HepG2 (cell line): ENCODE results near the gene SFMBT1. TPM values are rescaled to one million over a fixed set of nuclear protein-coding genes. Genes with fewer than 3 reads are reported as not detected.

Experiments
- ATAC-seq: fragments of 200-7000 bp; cut with Tn5 transposase; 3 replicates; pipeline ENCODE4 v1.9.1; 2020; ENCODE audit warnings: mild to moderate bottlenecking, moderate library complexity
- BruUV-seq: library from RNA; stranded (reverse); fragments of 400-500 nt; replicated peaks from 2 replicates; lab custom pipeline; 2021; lab: Mats Ljungman, UMichigan
- CTCF ChIA-PET: fragments of 300-600 bp; formaldehyde crosslinking; extraction: SDS; loops from one replicate; lab custom pipeline; 2021; ENCODE audit warnings: low total read pairs, inconsistent platforms, low intra/inter-chr PET ratio; lab: Yijun Ruan, JAX
- POLR2A ChIA-PET: fragments of 350-600 bp; sonication (Branson Sonifier 250); formaldehyde crosslinking; loops from one replicate; lab custom pipeline; 2020; ENCODE audit warnings: antibody characterized with exemption, inconsistent platforms; lab: Yijun Ruan, JAX
- DNase-seq: peaks from one replicate; pipeline ENCODE4 v3.0.0-alpha.2; 2015; ENCODE audit warnings: low spot score
- FAIRE-seq: peaks from 3 replicates; lab custom pipeline; 2011; peaks lifted over from hg19 to GRCh38; lab: Jason Lieb, UNC
- H2AFZ ChIP-seq: one replicate; pipeline ENCODE4 v1.6.1; 2011; ENCODE audit warnings: low read length, inconsistent platforms
- H3K27ac ChIP-seq: fragments of 300-600 bp; 3 replicates; pipeline ENCODE4 v1.8.0; 2011; ENCODE audit warnings: mixed run types, mild to moderate bottlenecking, mixed read lengths, low read length, inconsistent platforms; ENCODE audit not compliant: insufficient read depth; ENCODE audit errors: extremely low read length
- H3K27me3 ChIP-seq, 2 experiments: fragments of 200-600 bp in 1 of 2; 2 replicates in 1 of 2; 3 replicates in 1 of 2; pipeline versions ENCODE4 v1.6.0 to v1.8.0; 2011; ENCODE audit warnings: low read length in 2 of 2, mild to moderate bottlenecking in 2 of 2, moderate library complexity in 2 of 2, inconsistent platforms in 1 of 2; ENCODE audit not compliant: insufficient read depth in 2 of 2, control insufficient read depth in 1 of 2
- H3K36me3 ChIP-seq, 2 experiments: fragments of 200-600 bp in 1 of 2; replicated peaks in 1 of 2; 2 replicates in 1 of 2; 3 replicates in 1 of 2; pipeline versions ENCODE4 v1.5.1 to v1.8.0; 2011; ENCODE audit warnings: low read length in 2 of 2, inconsistent platforms in 1 of 2; ENCODE audit not compliant: insufficient read depth in 2 of 2, control insufficient read depth in 1 of 2
- H3K4me1 ChIP-seq: 2 replicates; pipeline ENCODE4 v1.5.1; 2012; ENCODE audit warnings: low read length, inconsistent platforms; ENCODE audit not compliant: insufficient read depth
- H3K4me2 ChIP-seq: 2 replicates; pipeline ENCODE4 v1.6.0; 2011; ENCODE audit warnings: low read depth, low read length, inconsistent platforms
- H3K4me3 ChIP-seq, 3 experiments: fragments of 200-600 bp in 1 of 3; sonication (generic), shearing (Covaris generic) in 1 of 3; replicated peaks in 1 of 3; 2 replicates each; pipeline ENCODE4 v1.5.1; 2011 to 2016; ENCODE audit warnings: low read length in 3 of 3, inconsistent platforms in 2 of 3, low read depth in 2 of 3, mild to moderate bottlenecking in 2 of 3, control low read depth in 1 of 3, mixed read lengths in 1 of 3; ENCODE audit not compliant: insufficient read depth in 1 of 3
- H3K79me2 ChIP-seq: one replicate; pipeline ENCODE4 v1.6.1; 2011; ENCODE audit warnings: low read length, inconsistent platforms; ENCODE audit not compliant: insufficient read depth
- H3K9ac ChIP-seq: 2 replicates; pipeline ENCODE4 v1.6.0; 2011; ENCODE audit warnings: mild to moderate bottlenecking, low read depth, low read length, inconsistent platforms; ENCODE audit not compliant: insufficient read depth
- H3K9me3 ChIP-seq: 2 replicates; pipeline ENCODE4 v1.5.1; 2012; ENCODE audit warnings: mild to moderate bottlenecking, low read length
- H4K20me1 ChIP-seq: 2 replicates; pipeline ENCODE4 v1.6.0; 2011; ENCODE audit warnings: inconsistent platforms, mild to moderate bottlenecking, low read length, moderate library complexity; ENCODE audit not compliant: insufficient read depth
- ATF7-NPFF ChIP-seq: sonication (generic); formaldehyde crosslinking; IDR thresholded peaks from 2 replicates; pipeline ENCODE4 v1.8.1; 2023; ENCODE audit warnings: mild to moderate bottlenecking, low read depth, missing genetic modification reagents, moderate library complexity
- CC2D1A ChIP-seq: sonication (generic); formaldehyde crosslinking; IDR thresholded peaks from 2 replicates; pipeline ENCODE4 v1.8.1; 2023; ENCODE audit warnings: mild to moderate bottlenecking, missing genetic modification reagents
- FOSL2 ChIP-seq: sonication (generic); formaldehyde crosslinking; IDR thresholded peaks from 2 replicates; pipeline ENCODE4 v1.4.0; 2020; ENCODE audit warnings: missing genetic modification reagents
- FOXA3 ChIP-seq: IDR thresholded peaks from 2 replicates; pipeline ENCODE4 v1.6.1; 2016; ENCODE audit warnings: missing genetic modification reagents, missing compliant biosample characterization
- FOXK2 ChIP-seq: fragments of 450-650 bp; IDR thresholded peaks from 2 replicates; pipeline ENCODE4 v1.6.1; 2016
- KDM5B ChIP-seq: sonication (generic); formaldehyde crosslinking; IDR thresholded peaks from 2 replicates; pipeline ENCODE4 v1.4.0; 2020; ENCODE audit warnings: missing genetic modification reagents, mild to moderate bottlenecking, borderline replicate concordance
- MLLT10 ChIP-seq: sonication (generic); formaldehyde crosslinking; IDR thresholded peaks from 2 replicates; pipeline ENCODE4 v1.4.0; 2020; ENCODE audit warnings: missing genetic modification reagents
- RBM22 ChIP-seq: fragments of 200-400 bp; formaldehyde crosslinking; optimal IDR thresholded peaks from 2 replicates; pipeline ENCODE3; 2017; ENCODE audit warnings: mild to moderate bottlenecking, low read length, moderate library complexity
- RXRA ChIP-seq: sonication (generic); formaldehyde crosslinking; IDR thresholded peaks from 2 replicates; pipeline ENCODE4 v1.5.1; 2020; ENCODE audit warnings: missing genetic modification reagents
- ZBTB38 ChIP-seq: sonication (generic); formaldehyde crosslinking; IDR thresholded peaks from 2 replicates; pipeline ENCODE4 v1.5.1; 2020; ENCODE audit warnings: mild to moderate bottlenecking, missing genetic modification reagents
- ZFYVE20 ChIP-seq: sonication (generic); formaldehyde crosslinking; IDR thresholded peaks from 2 replicates; pipeline ENCODE4 v1.8.0; 2023; ENCODE audit warnings: low read depth, mild to moderate bottlenecking, moderate library complexity, missing genetic modification reagents, borderline replicate concordance
- ZNF564 ChIP-seq: sonication (generic); formaldehyde crosslinking; IDR thresholded peaks from 2 replicates; pipeline ENCODE4 v1.8.1; 2023; ENCODE audit warnings: mild to moderate bottlenecking, missing genetic modification reagents
- ZNF569 ChIP-seq: sonication (generic); formaldehyde crosslinking; IDR thresholded peaks from 2 replicates; pipeline ENCODE4 v1.5.0; 2020; ENCODE audit warnings: mild to moderate bottlenecking, missing genetic modification reagents, moderate library complexity, borderline replicate concordance
- ZNF703 ChIP-seq: sonication (generic); formaldehyde crosslinking; IDR thresholded peaks from 2 replicates; pipeline ENCODE4 v1.5.1; 2020; ENCODE audit warnings: missing genetic modification reagents, mild to moderate bottlenecking, moderate library complexity, borderline replicate concordance
- ZNF724P ChIP-seq: sonication (generic); formaldehyde crosslinking; IDR thresholded peaks from 2 replicates; pipeline ENCODE4 v1.8.0; 2022; ENCODE audit warnings: missing genetic modification reagents, borderline replicate concordance
- WGBS: methylation state at CpG from one replicate; pipeline ENCODE4 v1.1.6; 2017; ENCODE audit warnings: low lambda C conversion rate; 5-methylcytosine and 5-hydroxymethylcytosine counted together
- in situ Hi-C: cut with HindIII; loops from 2 replicates; pipeline ENCODE4 v1.10.0; 2017; ENCODE audit warnings: low pct_unique_long_range_greater_than_20kb; ENCODE audit not compliant: extremely low pct_ligation_motif_present
- intact Hi-C: fragments of 100-400 bp; cut with micrococcal nuclease; formaldehyde crosslinking; loops from one replicate; pipeline ENCODE4 v1.10.0; 2022; ENCODE audit not compliant: unreplicated experiment
- polyA plus RNA-seq, 8 experiments: library from polyadenylated mRNA; depleted of rRNA in 3 of 8; stranded (reverse) in 7 of 8; unstranded in 1 of 8; fragments of >200 nt; fragmentation: Illumina TruSeq in 4 of 8; extraction: Trizol in 4 of 8; gene quantifications; 2 replicates each; pipeline versions ENCODE4 v1.2.1 to v1.2.3, GENCODE V29; 2011 to 2016; ENCODE audit warnings: low read depth in 4 of 8, missing spikeins in 1 of 8, mixed read lengths in 1 of 8; ENCODE audit not compliant: insufficient read depth in 1 of 8
- total RNA-seq, 5 experiments: library from RNA; depleted of rRNA; stranded (reverse); fragments of >200 nt; fragmentation: Illumina TruSeq; extraction: Trizol; gene quantifications; 2 replicates each; pipeline ENCODE4 v1.2.3, GENCODE V29; 2016; ENCODE audit warnings: low read depth in 1 of 5
- TF ChIP-seq, protein P1 (sequence below), 2 experiments: IDR thresholded peaks; 2 replicates each; pipeline ENCODE4 v1.6.1; 2011 to 2012; ENCODE audit warnings: low read length in 2 of 2, borderline replicate concordance in 1 of 2, low read depth in 1 of 2, mild to moderate bottlenecking in 1 of 2, moderate library complexity in 1 of 2
- TF ChIP-seq, protein P2 (sequence below): sonication (generic); formaldehyde crosslinking; IDR thresholded peaks from 2 replicates; pipeline ENCODE4 v1.9.0; 2021; ENCODE audit warnings: missing genetic modification reagents, borderline replicate concordance

Gene SFMBT1
- total and polyA plus RNA-seq, 2 of the 13 experiments (the other 11 are each of a cell fraction or from before 2014, with no cell fraction given), result 3.8 to 12.8 TPM

- TF ChIP-seq FOSL2 (CRISPR knock-in tag), result no peak
- TF ChIP-seq, all 625 proteins: peak for 0
Observed at GRCh38 chr3:52889901-52890300, 156.0 kb downstream of the SFMBT1 start (continued).

GRCh38 chr3:52887166-52887565, 158.7 kb downstream of the SFMBT1 start:
- no peaks in the 10 kb centered on the region for H3K9me3 ChIP-seq
- H2AFZ ChIP-seq, result no peak overlapping the region
- H3K9ac ChIP-seq, result no peak overlapping the region
- H3K4me3 ChIP-seq, result no peak overlapping the region
- H4K20me1 ChIP-seq, result no peaks in the 10 kb centered on the region
- no peak overlapping the region for H3K27ac ChIP-seq
- BruUV-seq, result no TSS peak
- H3K27me3 ChIP-seq, result no peaks in the 10 kb centered on the region
- no peak for FAIRE-seq
- ChIA-PET CTCF (no interaction called here), POLR2A (no interaction called here)
- ATAC-seq, result no peak
- WGBS, result 100% methylated on average over 3 of the region's 4 CpGs
- H3K4me1 ChIP-seq, result peaks cover 12% of the 10 kb centered on the region
- no peaks in the 10 kb centered on the region; a peak in 1 of 5 replicates for H3K36me3 ChIP-seq
- H3K4me2 ChIP-seq, result no peak overlapping the region
- intact Hi-C loops, result no loop called here
- no peak for DNase-seq
- no peaks in the 10 kb centered on the region for H3K79me2 ChIP-seq
- in situ Hi-C loops, result no loop called here
- no peak for TF ChIP-seq ZBTB38 (CRISPR knock-in tag)
- TF ChIP-seq ATF7-NPFF (CRISPR knock-in tag), result no peak
- no peak for TF ChIP-seq ZFYVE20 (CRISPR knock-in tag)
- TF ChIP-seq ZNF564, result no peak
- TF ChIP-seq FOXA3 (CRISPR knock-in tag), result no peak
- no peak for TF ChIP-seq CC2D1A (CRISPR knock-in tag)
- TF ChIP-seq KDM5B (CRISPR knock-in tag), result no peak
- no peak for TF ChIP-seq RXRA (CRISPR knock-in tag)
- TF ChIP-seq RBM22, result no peak
- TF ChIP-seq ZNF569 (CRISPR knock-in tag), result no peak
- no peak for TF ChIP-seq MLLT10 (CRISPR knock-in tag)
- no peak for TF ChIP-seq ZNF724P (CRISPR knock-in tag)
- TF ChIP-seq, protein P1, sequence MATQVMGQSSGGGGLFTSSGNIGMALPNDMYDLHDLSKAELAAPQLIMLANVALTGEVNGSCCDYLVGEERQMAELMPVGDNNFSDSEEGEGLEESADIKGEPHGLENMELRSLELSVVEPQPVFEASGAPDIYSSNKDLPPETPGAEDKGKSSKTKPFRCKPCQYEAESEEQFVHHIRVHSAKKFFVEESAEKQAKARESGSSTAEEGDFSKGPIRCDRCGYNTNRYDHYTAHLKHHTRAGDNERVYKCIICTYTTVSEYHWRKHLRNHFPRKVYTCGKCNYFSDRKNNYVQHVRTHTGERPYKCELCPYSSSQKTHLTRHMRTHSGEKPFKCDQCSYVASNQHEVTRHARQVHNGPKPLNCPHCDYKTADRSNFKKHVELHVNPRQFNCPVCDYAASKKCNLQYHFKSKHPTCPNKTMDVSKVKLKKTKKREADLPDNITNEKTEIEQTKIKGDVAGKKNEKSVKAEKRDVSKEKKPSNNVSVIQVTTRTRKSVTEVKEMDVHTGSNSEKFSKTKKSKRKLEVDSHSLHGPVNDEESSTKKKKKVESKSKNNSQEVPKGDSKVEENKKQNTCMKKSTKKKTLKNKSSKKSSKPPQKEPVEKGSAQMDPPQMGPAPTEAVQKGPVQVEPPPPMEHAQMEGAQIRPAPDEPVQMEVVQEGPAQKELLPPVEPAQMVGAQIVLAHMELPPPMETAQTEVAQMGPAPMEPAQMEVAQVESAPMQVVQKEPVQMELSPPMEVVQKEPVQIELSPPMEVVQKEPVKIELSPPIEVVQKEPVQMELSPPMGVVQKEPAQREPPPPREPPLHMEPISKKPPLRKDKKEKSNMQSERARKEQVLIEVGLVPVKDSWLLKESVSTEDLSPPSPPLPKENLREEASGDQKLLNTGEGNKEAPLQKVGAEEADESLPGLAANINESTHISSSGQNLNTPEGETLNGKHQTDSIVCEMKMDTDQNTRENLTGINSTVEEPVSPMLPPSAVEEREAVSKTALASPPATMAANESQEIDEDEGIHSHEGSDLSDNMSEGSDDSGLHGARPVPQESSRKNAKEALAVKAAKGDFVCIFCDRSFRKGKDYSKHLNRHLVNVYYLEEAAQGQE (IDR thresholded peaks at IDR 0.05; ENCODE audit: borderline replicate concordance in 1 of 2, low read depth in 1 of 2, low read length in 2 of 2), result no peak
- TF ChIP-seq FOXK2, result no peak
- TF ChIP-seq, protein P2, sequence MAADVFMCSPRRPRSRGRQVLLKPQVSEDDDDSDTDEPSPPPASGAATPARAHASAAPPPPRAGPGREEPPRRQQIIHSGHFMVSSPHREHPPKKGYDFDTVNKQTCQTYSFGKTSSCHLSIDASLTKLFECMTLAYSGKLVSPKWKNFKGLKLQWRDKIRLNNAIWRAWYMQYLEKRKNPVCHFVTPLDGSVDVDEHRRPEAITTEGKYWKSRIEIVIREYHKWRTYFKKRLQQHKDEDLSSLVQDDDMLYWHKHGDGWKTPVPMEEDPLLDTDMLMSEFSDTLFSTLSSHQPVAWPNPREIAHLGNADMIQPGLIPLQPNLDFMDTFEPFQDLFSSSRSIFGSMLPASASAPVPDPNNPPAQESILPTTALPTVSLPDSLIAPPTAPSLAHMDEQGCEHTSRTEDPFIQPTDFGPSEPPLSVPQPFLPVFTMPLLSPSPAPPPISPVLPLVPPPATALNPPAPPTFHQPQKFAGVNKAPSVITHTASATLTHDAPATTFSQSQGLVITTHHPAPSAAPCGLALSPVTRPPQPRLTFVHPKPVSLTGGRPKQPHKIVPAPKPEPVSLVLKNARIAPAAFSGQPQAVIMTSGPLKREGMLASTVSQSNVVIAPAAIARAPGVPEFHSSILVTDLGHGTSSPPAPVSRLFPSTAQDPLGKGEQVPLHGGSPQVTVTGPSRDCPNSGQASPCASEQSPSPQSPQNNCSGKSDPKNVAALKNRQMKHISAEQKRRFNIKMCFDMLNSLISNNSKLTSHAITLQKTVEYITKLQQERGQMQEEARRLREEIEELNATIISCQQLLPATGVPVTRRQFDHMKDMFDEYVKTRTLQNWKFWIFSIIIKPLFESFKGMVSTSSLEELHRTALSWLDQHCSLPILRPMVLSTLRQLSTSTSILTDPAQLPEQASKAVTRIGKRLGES (CRISPR knock-in tag), result no peak
- no peak for TF ChIP-seq ZNF703 (CRISPR knock-in tag)
